ENCODE measurements around the gene KMT5B. TPM values are rescaled to one million over a fixed set of nuclear protein-coding genes. Genes with fewer than 3 reads are reported as not detected.

KMT5B gene
- polyA plus RNA-seq, 2 of the 4 experiments (the other 2 are of a cell fraction): 15.2 to 27.1 TPM

- TF ChIP-seq KDM1A (IDR thresholded peaks at IDR 0.05; ENCODE audit: low read depth) (no peak), ATOH8 (CRISPR knock-in tag; IDR thresholded peaks at IDR 0.05; ENCODE audit: low read depth) (no peak)
Observed at GRCh38 chr11:68191661-68192579, 21.2 kb downstream of the KMT5B start (continued).

- DNase-seq (ENCODE audit: low read depth in 1 of 2, low spot score in 1 of 2) (no peak), FAIRE-seq (no peak), ATAC-seq (no peak)
- TF ChIP-seq EP300 (IDR thresholded peaks at IDR 0.05) (no peak), NFE2L2 (conservative IDR thresholded peaks at IDR 0.05; ENCODE audit: low read length) (no peak), HMGXB4 (CRISPR knock-in tag; IDR thresholded peaks at IDR 0.05; ENCODE audit: borderline replicate concordance) (no peak), FOSB (CRISPR knock-in tag; IDR thresholded peaks at IDR 0.05) (no peak), NR3C1 (IDR thresholded peaks at IDR 0.05) (no peak), HOXB5 (CRISPR knock-in tag; IDR thresholded peaks at IDR 0.05) (no peak), MAX (IDR thresholded peaks at IDR 0.05) (no peak), CHD4 (IDR thresholded peaks at IDR 0.05; ENCODE audit: borderline replicate concordance) (no peak), RFX5 (IDR thresholded peaks at IDR 0.05) (no peak), HOXA7 (CRISPR knock-in tag; IDR thresholded peaks at IDR 0.05) (no peak)
- Histone ChIP-seq H3K4me2 (no peak overlapping the region), H3K27ac (no peak overlapping the region), H3K4me3 (no peak overlapping the region), H3K9me3 (no peaks in the 10 kb centered on the region), H3K4me1 (peaks cover 14% of the 10 kb centered on the region)
- POLR2A ChIA-PET: no interaction called here
- CTCF ChIA-PET: interaction anchor here (0.8 to 4.9 kb wide), 2 partner anchors 17 to 198 kb away, joined by 3 to 49 read pairs; no protein-coding TSS in a partner anchor
- 93% methylated on average over 3 of the region's 3 CpGs for WGBS (ENCODE audit: missing lambda C conversion rate)
Observed at GRCh38 chr11:68189888-68190287, 23.2 kb downstream of the KMT5B start.

GRCh38 chr11:68189082-68189481 lies 24.0 kb downstream of the KMT5B start:
- ATAC-seq: no peak
- 92% methylated on average over 3 of the region's 3 CpGs for WGBS (ENCODE audit: missing lambda C conversion rate)
- no peak for FAIRE-seq
- POLR2A ChIA-PET: no interaction called here
- H3K9me3 ChIP-seq: no peaks in the 10 kb centered on the region
- CTCF ChIA-PET: interaction anchor here (1.0 to 4.9 kb wide), 3 partner anchors 10 to 18 kb away, joined by 3 to 49 read pairs (median 5); no protein-coding TSS in a partner anchor
- DNase-seq (ENCODE audit: low read depth in 1 of 2, low spot score in 1 of 2): no peak
- H3K27ac ChIP-seq: no peak overlapping the region
- H3K4me2 ChIP-seq: no peak overlapping the region
- peaks cover 14% of the 10 kb centered on the region for H3K4me1 ChIP-seq
- no peak overlapping the region for H3K4me3 ChIP-seq
- TF ChIP-seq REST (IDR thresholded peaks at IDR 0.05): no peak
- TF ChIP-seq CEBPB (IDR thresholded peaks at IDR 0.05): no peak
- TF ChIP-seq NFE2L2 (conservative IDR thresholded peaks at IDR 0.05; ENCODE audit: low read length): no peak
- TF ChIP-seq FOSL2 (IDR thresholded peaks at IDR 0.05): no peak
- no peak for TF ChIP-seq FOSL2 (CRISPR knock-in tag; IDR thresholded peaks at IDR 0.05)
- no peak for TF ChIP-seq BCL3 (IDR thresholded peaks at IDR 0.05)
- TF ChIP-seq HDAC2 (IDR thresholded peaks at IDR 0.05): no peak
- no peak for TF ChIP-seq HES2 (IDR thresholded peaks at IDR 0.05)
- TF ChIP-seq ATOH8 (CRISPR knock-in tag; IDR thresholded peaks at IDR 0.05; ENCODE audit: low read depth): no peak
- no peak for TF ChIP-seq ZNF302 (CRISPR knock-in tag; IDR thresholded peaks at IDR 0.05)
- no peak for TF ChIP-seq MYC (IDR thresholded peaks at IDR 0.05; ENCODE audit: borderline replicate concordance, low read length)
- TF ChIP-seq ZFP36 (IDR thresholded peaks at IDR 0.05; ENCODE audit: borderline replicate concordance, partially characterized antibody): no peak
- TF ChIP-seq HOXB13 (CRISPR knock-in tag; IDR thresholded peaks at IDR 0.05; ENCODE audit: low read depth): no peak
